GM11168 (cell line): ENCODE results near the gene CTIF.

Experiments used
- in situ Hi-C: fragments of 300-500 bp; cut with MboI; formaldehyde crosslinking; loops from one replicate; pipeline ENCODE4 v1.12.0; 2022; ENCODE audit warnings: low sequenced_read_pairs; ENCODE audit not compliant: unreplicated experiment

CTIF gene

GRCh38 chr18:48550101-48550729 is 11.4 kb downstream of the CTIF start:
- in situ Hi-C loops = no loop called here

GRCh38 chr18:48551100-48551499 is 12.3 kb downstream of the CTIF start:
- in situ Hi-C loops = no loop called here

- in situ Hi-C loops = no loop called here
Observed at GRCh38 chr18:48552130-48552529, 13.3 kb downstream of the CTIF start.

DNA sequence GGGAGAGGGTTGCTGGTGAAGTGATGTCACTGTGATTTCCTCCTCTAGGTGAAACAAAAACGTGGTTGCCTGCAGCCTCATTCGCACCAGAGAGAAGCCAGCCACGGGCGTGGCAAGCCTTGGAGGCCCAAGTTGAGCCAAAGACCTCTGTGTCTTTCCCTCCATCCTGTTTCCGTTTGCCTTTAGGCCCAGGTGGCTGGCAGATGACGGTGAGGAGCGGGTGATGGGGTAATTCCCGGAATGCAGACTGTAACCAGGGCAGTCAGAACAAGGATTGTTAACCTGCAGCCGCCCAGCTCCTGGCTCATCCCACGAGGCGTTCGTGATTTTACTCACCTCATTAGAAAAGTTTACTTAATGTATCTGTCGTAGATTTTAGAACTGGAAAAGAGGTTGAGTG is 14.4 kb downstream of the CTIF start:
- in situ Hi-C loops = no loop called here

DNA sequence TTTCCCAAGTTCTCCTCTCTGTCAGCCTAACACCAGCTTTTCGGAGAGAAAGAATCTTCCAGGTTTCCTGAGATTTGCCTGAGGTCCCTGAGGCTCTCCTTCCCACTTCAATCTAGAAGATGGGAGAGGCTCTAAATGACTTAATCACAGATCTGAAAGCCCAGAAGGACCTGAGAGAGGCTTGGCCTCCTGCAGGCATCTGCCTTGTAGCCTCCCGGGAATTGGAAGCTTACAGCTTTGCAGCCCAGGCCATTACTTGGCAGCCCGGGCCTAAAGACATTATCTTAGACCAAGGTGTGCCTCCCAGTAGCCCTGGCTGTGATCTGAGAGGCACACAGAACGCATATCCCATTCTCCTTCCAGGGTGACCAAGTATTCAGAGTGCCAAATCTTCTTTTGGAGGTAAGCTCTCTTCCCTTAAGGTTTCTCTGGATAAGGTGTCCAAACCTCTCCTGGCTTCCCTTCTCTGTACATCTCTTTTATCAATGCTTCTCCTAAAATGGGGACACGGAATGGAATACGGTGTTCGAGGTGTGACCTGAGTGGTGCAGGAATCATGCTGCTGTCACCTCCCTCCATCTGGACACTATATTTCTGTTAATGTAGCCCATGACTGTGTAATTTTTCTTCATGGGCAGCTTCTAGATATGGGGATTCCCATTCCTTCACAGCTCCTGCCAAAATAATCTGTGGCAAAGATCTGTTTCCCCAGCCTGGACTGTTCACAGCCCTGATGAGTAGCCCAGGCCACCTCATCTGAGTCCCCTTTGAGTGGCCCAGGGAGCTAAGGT is 16.0 kb downstream of the CTIF start:
- in situ Hi-C loops = no loop called here

DNA sequence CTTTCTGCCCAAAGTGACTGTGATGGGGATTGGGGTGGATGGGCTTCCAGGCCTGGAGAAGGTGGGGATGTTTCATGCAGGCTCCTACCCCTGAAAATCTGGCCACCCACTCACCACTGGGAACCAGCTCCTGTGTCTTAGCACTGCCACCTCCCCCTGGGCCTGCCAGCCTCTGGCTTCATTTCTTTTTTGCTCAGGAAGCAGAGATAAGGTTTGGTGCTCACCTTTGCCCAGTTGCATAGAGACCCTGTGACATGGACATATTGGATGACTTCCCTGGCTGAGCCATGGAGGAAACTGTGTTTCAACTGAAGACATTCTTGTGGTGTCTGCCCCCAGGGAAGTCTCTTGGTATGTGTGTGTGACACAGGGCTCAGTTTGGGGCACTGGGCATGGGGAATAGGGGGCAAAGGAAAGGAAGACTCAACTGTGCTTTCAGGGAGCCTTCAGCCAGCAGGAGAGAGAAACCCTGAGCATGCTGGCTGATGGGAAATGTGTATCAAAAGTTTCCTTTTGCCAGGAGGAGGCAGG is 16.7 kb downstream of the CTIF start:
- in situ Hi-C loops = no loop called here

DNA sequence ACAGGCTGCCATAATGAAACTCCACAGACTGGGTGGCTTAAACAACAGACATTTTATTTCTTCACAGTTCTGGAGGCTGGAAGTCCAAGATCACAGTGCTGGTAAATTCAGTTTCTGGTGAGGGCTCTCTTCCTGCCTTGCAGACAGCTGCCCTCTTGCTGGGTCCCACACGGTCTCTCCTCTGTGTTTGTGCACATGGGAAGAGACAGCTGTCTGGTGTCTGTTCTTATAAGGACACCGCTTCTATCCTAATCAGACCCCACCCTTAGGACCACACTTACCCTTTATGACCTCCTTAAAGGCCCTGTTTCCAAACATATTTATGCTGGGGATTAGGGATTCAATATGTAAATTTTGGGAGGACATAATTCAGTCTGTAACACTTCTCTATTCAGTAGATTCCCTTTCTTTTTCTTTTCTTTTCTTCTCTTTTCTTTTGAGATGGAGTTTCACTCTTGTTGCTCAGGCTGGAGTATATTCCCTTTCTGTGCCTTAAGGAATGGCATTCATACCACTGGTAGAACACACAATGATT is 18.9 kb downstream of the CTIF start:
- in situ Hi-C loops = no loop called here

GRCh38 chr18:48558248-48558647 is 19.4 kb downstream of the CTIF start:
- in situ Hi-C loops = no loop called here

DNA sequence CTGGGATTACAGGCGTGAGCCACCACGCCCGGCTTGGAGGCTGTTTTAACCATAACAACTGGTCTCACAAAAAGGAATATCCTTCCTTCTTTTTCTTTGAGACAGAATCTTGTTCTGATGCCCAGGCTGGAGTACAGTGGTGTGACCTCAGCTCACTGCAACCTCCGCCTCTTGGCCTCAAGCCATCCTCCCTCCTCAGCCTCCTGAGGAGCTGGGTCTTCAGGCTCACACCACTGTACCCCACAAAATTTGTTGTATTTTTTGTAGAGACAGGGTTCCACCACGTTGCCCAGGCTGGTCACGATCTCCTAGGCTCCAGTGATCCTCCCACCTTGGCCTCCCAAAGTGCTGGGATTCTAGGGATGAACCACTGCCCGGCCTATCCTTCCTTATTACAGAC is 21.7 kb downstream of the CTIF start:
- in situ Hi-C loops = no loop called here

DNA sequence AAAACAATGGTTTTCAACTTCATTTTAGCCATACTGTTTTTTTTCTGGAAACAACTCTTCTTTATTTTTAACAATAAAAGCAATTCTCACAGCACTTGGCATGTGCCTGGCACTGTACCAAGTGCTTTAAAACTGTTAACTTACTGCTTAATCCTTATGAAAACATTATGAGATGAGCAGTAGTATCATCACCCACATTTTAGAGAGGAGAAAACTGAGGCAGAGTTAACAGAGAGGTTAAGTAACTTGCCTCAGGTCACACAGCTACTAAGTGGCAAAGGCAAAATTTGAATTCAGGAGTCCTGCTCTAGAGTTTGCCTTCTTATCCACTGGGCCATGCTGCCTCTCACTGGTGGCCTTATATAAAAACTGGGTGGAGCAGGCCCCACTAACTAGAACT is 23.2 kb downstream of the CTIF start:
- in situ Hi-C loops = no loop called here

DNA sequence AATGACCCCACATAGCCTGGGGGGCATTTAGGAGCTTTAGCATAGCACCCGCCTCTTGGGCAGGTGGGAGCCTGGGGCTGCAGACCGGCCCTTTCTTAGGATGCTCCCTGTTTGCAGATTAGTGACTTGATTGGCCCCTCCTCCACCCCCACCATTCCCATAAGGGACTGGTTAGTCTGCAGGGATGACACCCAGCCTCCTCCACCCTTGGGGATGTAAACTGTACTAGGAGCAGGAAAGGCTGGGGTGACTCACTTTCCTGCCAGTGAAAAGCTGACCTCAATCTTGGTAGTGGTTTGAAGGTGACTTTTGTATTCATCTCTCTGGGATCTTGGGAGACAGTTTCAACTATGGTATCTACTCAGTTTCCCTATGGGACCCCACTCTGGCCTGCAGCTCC is 24.2 kb downstream of the CTIF start:
- in situ Hi-C loops = no loop called here

DNA sequence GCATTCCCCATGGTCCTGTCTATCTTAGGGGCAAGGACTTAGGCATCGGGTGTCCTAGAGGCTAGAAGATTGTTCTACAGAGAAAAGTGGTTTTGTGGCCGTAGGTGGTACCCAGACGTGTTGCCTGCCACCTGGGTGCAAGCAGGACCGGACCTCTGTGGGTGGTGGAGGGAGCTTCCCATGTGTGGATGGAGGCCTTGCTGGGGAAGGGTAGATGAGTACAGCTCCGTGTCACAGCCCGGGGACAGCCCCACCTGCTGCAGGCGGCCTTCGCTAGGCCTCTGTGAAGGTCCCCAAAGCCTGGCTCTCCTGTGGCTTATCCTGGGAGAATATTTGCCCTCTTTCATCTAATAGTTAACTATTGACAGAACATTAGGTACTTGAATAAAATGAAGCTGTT is 25.3 kb downstream of the CTIF start:
- in situ Hi-C loops = no loop called here

DNA sequence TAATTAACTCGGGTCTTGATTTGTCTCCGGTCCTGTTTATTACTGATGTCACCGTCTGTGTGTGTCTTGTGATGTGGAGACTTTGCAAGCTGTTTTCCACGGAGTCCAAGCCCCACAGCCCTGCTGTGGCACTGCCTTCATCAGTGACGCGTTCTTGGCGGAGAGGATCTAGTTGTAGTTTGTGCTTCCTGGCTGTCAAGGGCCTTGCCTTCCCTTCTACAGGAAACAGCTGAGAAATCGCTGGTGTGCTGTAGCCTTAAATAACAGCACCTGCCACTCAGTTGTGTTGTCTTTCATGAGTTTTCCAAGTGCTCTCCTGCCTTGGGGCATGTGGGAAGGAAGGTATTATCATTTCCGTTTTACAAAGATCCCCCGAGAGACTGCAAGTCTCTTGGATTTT is 26.3 kb downstream of the CTIF start:
- in situ Hi-C loops = no loop called here

- in situ Hi-C loops = no loop called here
Observed at GRCh38 chr18:48566589-48566988, 27.8 kb downstream of the CTIF start.

GRCh38 chr18:48567388-48567787 is 28.6 kb downstream of the CTIF start:
- in situ Hi-C loops = no loop called here

- in situ Hi-C loops = no loop called here
Observed at GRCh38 chr18:48569139-48569914, 30.5 kb downstream of the CTIF start.

DNA sequence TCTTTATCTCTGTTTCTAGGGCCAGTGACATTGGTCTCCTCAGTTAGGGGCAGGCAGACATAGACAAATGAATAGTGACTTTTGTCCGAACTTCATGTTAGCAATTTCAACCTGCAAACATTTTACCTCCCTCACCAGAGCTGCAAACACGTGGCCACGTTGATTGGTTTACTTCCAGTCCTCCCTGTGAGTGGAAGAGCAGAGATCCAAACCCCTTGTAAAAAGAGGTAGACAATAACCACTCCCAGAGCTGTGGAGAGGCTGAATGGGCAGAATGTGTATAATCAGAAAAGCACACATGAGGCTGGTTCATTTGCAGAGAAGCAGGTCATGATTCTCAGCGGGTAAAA is 31.1 kb downstream of the CTIF start:
- in situ Hi-C loops = no loop called here

- in situ Hi-C loops = no loop called here
Observed at GRCh38 chr18:48570313-48570712, 31.5 kb downstream of the CTIF start.

DNA sequence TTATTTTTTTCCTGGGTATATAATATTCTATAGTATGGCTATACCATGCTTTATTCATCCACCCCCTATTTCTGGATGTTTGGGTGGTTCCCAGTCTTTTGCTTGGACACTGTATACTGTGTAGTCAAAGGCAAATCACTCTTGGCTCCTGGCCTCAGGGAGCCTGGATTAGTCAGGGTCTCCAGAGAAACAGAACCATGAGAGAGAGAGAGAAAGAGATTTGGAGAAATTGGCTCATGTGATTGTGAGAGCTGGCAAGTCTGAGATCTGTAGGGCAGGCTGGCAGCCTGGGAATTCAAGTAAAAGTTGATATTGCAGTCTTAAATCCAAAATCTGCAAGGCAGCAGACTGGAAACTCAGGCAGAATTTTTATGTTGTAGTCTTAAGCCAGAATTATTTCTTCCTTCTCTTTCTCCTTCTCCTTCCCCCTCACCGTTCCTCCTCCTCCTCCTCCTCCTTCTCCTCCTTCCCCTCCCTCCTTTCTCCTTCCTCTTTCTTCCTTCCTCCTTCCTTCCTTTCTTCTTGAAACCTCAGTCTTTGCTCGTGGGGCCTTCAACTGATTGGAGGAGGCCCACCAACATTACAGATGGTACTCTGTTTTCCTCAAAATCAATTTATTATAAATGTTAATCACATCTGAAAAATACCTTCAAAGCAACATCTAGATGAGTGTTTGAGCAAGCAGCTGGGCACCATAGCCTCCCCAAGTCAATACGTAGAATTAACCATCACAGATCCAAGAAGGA is 33.0 kb downstream of the CTIF start:
- in situ Hi-C loops = no loop called here

DNA sequence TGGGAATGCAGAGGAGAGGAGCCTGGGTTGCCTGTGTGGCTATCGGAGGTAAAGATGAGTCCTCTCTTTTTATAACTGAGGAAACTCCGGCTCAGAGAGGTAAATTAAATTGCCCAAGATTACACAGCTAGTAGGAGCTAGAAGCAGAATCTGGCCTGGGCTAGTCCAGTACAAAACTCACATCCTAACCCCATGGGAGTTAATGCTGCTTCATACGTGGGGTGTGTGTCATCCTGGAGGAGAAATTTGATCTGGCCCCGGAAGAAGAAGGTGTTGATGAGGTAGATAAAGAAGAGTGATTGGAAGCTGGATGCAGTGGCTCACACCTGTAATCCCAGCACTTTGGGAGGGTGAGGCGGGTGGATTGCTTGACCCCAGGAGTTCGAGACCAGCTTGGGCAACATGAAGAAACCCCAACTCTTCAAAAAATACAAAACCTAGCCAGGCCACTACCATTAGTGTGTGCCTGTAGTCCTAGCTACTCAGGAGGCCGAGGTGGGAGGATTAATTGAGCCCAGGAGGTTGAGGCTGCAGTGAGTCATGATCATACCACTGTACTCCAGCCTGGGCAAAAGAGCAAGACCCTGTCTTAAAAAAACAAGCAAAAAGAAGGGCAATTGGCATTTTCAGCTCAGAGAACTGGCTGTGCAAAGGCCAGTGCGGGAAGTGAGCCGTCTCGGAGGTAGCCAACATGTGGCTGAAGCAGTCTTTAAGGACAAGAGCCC is 33.7 kb downstream of the CTIF start:
- in situ Hi-C loops = no loop called here
